Nephron (organoid): ENCODE results near the gene PDCD10.

Experiments used
- H3K27ac Mint-ChIP-seq, 3 experiments: 2 replicates each; pipeline ENCODE4 v1.8.0; 2020; ENCODE audit warnings: mixed read lengths in 3 of 3, mild to moderate bottlenecking in 2 of 3, moderate library complexity in 1 of 3
- H3K27me3 Mint-ChIP-seq: 2 replicates; pipeline ENCODE4 v1.8.0; 2021; ENCODE audit warnings: low read depth, mild to moderate bottlenecking, moderate library complexity, mixed read lengths
- H3K36me3 Mint-ChIP-seq: 2 replicates; pipeline ENCODE4 v1.8.0; 2020; ENCODE audit warnings: low read depth, mixed read lengths
- H3K4me1 Mint-ChIP-seq: 2 replicates; pipeline ENCODE4 v1.8.0; 2020; ENCODE audit warnings: mixed read lengths
- H3K4me3 Mint-ChIP-seq, 3 experiments: 2 replicates each; pipeline ENCODE4 v1.8.0; 2020; ENCODE audit warnings: mild to moderate bottlenecking in 3 of 3, mixed read lengths in 3 of 3, moderate library complexity in 2 of 3
- H3K9me3 Mint-ChIP-seq: 2 replicates; pipeline ENCODE4 v1.8.0; 2020; ENCODE audit warnings: mixed read lengths
- CTCF ChIP-seq, 3 experiments: fragments of 200-600 bp; sonication (generic); IDR thresholded peaks; one replicate each; pipeline ENCODE4 v1.5.0; 2021; ENCODE audit warnings: antibody characterized with exemption in 3 of 3; ENCODE audit not compliant: unreplicated experiment in 3 of 3

Gene PDCD10

GRCh38 chr3:167738037-167738436 lies 3.3 kb upstream of the PDCD10 start:
- TF ChIP-seq CTCF (IDR thresholded peaks at IDR 0.05; ENCODE audit: unreplicated experiment in 3 of 3): no peak
- Mint-ChIP-seq H3K4me3 (peak overlapping the region in 2 of 3 experiments; percentile 30 to 56), H3K27me3 (peaks cover 16% of the 10 kb centered on the region), H3K9me3 (no peaks in the 10 kb centered on the region), H3K36me3 (no peaks in the 10 kb centered on the region), H3K27ac (peak overlapping the region; percentile 14 to 66 (median 50)), H3K4me1 (peaks cover 15% of the 10 kb centered on the region)

- Mint-ChIP-seq H3K27me3 (peaks cover 16% of the 10 kb centered on the region), H3K27ac (peak overlapping the region in 1 of 3 experiments; percentile 27), H3K36me3 (no peaks in the 10 kb centered on the region), H3K4me1 (peaks cover 24% of the 10 kb centered on the region), H3K9me3 (no peaks in the 10 kb centered on the region), H3K4me3 (peak overlapping the region in 1 of 3 experiments; percentile 68)
- no peak for TF ChIP-seq CTCF (IDR thresholded peaks at IDR 0.05; ENCODE audit: unreplicated experiment in 3 of 3)
Measured at GRCh38 chr3:167736997-167737396, 2.3 kb upstream of the PDCD10 start.

GRCh38 chr3:167736264-167736787 lies 1.6 kb upstream of the PDCD10 start:
- TF ChIP-seq CTCF (IDR thresholded peaks at IDR 0.05; ENCODE audit: unreplicated experiment in 3 of 3): no peak
- Mint-ChIP-seq H3K9me3 (no peaks in the 10 kb centered on the region), H3K4me3 (no peak overlapping the region)

GRCh38 chr3:167735233-167736138 lies 794 bp upstream of the PDCD10 start, which contains the start of gene SERPINI1:
Gene SERPINI1, plus strand, starts transcription at chr3:167735721. Its CDS starts 53,408 bp downstream, at chr3:167789129.
- H3K27me3 Mint-ChIP-seq: peaks cover 16% of the 10 kb centered on the region
- no peak within 1 kb of the TSS for H3K27ac Mint-ChIP-seq
- H3K4me1 Mint-ChIP-seq: peaks cover 26% of the 10 kb centered on the region
- no peaks in the 10 kb centered on the region for H3K9me3 Mint-ChIP-seq
- no peak for TF ChIP-seq CTCF (IDR thresholded peaks at IDR 0.05; ENCODE audit: unreplicated experiment in 3 of 3)
- no peak within 1 kb of the TSS for H3K4me3 Mint-ChIP-seq
- H3K36me3 Mint-ChIP-seq: no peaks in the 10 kb centered on the region

More at GRCh38 chr3:167736264-167736787, 1.6 kb upstream of the PDCD10 start:
- Mint-ChIP-seq H3K27me3 (peaks cover 16% of the 10 kb centered on the region), H3K36me3 (no peaks in the 10 kb centered on the region), H3K4me1 (peaks cover 29% of the 10 kb centered on the region), H3K27ac (no peak overlapping the region)

GRCh38 chr3:167733961-167734497 lies 663 bp downstream of the PDCD10 start:
- H3K4me3 Mint-ChIP-seq: no peak overlapping the region
- no peak overlapping the region for H3K27ac Mint-ChIP-seq
- no peaks in the 10 kb centered on the region for H3K9me3 Mint-ChIP-seq
- peaks cover 16% of the 10 kb centered on the region for H3K27me3 Mint-ChIP-seq
- H3K4me1 Mint-ChIP-seq: peaks cover 30% of the 10 kb centered on the region
- no peak for TF ChIP-seq CTCF (IDR thresholded peaks at IDR 0.05; ENCODE audit: unreplicated experiment in 3 of 3)
- no peaks in the 10 kb centered on the region for H3K36me3 Mint-ChIP-seq
